ENCODE measurements around the gene LANCL3.

LANCL3 gene

GRCh38 chrX:37676811-37677210 lies 105.3 kb downstream of the LANCL3 start:
- H3K4me3 ChIP-seq (ENCODE audit: low read depth, low read length), result no peak overlapping the region
- no peak for TF ChIP-seq CTCF (conservative IDR thresholded peaks at IDR 0.05; ENCODE audit: low read depth, low read length)
- DNase-seq (ENCODE audit: low read depth), result no peak

GRCh38 chrX:37677243-37677642 lies 105.8 kb downstream of the LANCL3 start:
- no peak overlapping the region for H3K4me3 ChIP-seq (ENCODE audit: low read depth, low read length)
- no peak for DNase-seq (ENCODE audit: low read depth)
- TF ChIP-seq CTCF (conservative IDR thresholded peaks at IDR 0.05; ENCODE audit: low read depth, low read length), result no peak

GRCh38 chrX:37677765-37678164 lies 106.3 kb downstream of the LANCL3 start:
- TF ChIP-seq CTCF (conservative IDR thresholded peaks at IDR 0.05; ENCODE audit: low read depth, low read length), result no peak
- no peak for DNase-seq (ENCODE audit: low read depth)
- no peak overlapping the region for H3K4me3 ChIP-seq (ENCODE audit: low read depth, low read length)

GRCh38 chrX:37678574-37678973 lies 107.1 kb downstream of the LANCL3 start:
- DNase-seq (ENCODE audit: low read depth), result no peak
- TF ChIP-seq CTCF (conservative IDR thresholded peaks at IDR 0.05; ENCODE audit: low read depth, low read length), result no peak
- no peak overlapping the region for H3K4me3 ChIP-seq (ENCODE audit: low read depth, low read length)

GRCh38 chrX:37679230-37679629 lies 107.8 kb downstream of the LANCL3 start:
- no peak for DNase-seq (ENCODE audit: low read depth)
- H3K4me3 ChIP-seq (ENCODE audit: low read depth, low read length), result no peak overlapping the region
- no peak for TF ChIP-seq CTCF (conservative IDR thresholded peaks at IDR 0.05; ENCODE audit: low read depth, low read length)

GRCh38 chrX:37679888-37680287 lies 108.4 kb downstream of the LANCL3 start:
- TF ChIP-seq CTCF (conservative IDR thresholded peaks at IDR 0.05; ENCODE audit: low read depth, low read length), result no peak

GRCh38 chrX:37684426-37684825 lies 113.0 kb downstream of the LANCL3 start:
- no peak overlapping the region for H3K4me3 ChIP-seq (ENCODE audit: low read depth, low read length)
- no peak for TF ChIP-seq CTCF (conservative IDR thresholded peaks at IDR 0.05; ENCODE audit: low read depth, low read length)
- DNase-seq (ENCODE audit: low read depth), result no peak

More at GRCh38 chrX:37679888-37680287, 108.4 kb downstream of the LANCL3 start:
- no peak for DNase-seq (ENCODE audit: low read depth)
- H3K4me3 ChIP-seq (ENCODE audit: low read depth, low read length), result no peak overlapping the region

Measured in choroid plexus epithelial cell (primary cell).